ENCODE results near the gene AGXT. TPM values are rescaled to one million over a fixed set of nuclear protein-coding genes. Genes with fewer than 3 reads are reported as not detected.

The AGXT gene
- total RNA-seq, 4 donors from 2014 or later = 0.33 to 0.75 TPM; not detected in 2

DNA sequence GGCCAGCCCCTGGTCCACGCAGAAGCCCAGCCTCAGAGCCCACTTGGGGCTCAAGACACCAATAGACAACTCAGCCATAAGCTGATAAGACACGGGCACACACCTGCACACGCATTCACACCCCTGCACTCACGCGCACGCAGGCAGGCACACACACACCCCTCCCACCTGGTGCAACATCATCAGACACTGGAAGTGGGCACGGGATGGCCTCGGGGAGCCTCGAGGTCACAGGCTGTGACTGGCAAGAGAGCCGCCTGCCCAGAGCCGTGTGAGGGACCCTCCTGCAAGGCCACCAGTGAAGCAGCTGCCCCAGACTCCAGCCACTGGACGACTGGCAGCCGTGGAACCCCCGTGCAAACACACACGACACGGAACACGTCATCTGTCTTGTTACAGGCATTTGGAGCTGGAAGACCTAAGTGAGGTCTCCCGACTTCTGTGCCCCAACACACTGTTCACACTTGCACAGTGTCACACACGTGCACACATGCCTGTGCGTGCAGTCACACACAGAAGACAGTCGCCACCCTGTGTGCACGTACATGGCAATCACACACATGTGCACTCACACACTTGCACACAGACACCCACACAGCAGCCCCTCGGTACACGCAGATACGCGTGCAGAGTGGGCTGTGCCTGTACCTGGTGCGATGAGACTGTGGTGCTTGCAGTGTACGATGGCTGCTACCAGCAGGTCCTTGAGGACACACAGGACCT is 26.4 kb downstream of the AGXT start:
- TF ChIP-seq, protein P1, sequence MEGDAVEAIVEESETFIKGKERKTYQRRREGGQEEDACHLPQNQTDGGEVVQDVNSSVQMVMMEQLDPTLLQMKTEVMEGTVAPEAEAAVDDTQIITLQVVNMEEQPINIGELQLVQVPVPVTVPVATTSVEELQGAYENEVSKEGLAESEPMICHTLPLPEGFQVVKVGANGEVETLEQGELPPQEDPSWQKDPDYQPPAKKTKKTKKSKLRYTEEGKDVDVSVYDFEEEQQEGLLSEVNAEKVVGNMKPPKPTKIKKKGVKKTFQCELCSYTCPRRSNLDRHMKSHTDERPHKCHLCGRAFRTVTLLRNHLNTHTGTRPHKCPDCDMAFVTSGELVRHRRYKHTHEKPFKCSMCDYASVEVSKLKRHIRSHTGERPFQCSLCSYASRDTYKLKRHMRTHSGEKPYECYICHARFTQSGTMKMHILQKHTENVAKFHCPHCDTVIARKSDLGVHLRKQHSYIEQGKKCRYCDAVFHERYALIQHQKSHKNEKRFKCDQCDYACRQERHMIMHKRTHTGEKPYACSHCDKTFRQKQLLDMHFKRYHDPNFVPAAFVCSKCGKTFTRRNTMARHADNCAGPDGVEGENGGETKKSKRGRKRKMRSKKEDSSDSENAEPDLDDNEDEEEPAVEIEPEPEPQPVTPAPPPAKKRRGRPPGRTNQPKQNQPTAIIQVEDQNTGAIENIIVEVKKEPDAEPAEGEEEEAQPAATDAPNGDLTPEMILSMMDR (IDR thresholded peaks at IDR 0.05; ENCODE audit: low read depth) = no peak

DNA sequence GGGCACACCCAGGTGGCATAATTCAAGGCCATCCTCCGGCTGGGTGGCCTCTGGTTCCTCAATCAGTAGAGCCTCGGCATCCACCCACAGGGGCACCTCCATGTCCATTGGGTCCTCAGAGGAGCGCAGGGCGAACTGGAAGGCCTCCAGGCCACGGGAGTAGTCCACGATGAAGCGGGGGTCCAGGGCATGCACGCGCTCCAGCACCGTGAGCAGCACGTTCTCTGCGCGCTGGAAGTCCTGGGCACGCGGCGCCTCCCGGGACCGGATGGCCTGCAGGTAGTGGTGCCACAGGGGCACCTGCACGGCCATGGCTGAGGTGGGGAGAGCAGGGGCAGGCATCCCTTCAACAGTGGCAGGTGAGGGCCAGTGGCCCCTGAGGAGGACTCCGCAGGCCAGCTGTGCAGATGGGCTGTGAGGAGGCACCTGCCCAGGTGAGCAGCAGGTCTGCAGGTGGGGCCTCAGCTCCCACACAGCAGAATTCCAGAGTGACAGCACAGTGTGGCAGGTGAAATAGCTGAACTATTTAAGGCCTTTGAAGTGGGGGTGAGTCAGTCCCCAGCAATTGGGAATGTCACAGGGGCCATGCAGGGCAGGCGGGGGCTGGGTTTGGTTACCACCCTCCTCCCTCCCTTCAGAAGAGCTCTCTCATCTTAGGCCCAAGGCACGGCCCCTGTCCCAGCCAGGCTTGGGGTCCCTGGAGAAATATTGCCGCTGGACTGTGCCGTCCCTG is 27.2 kb downstream of the AGXT start, which contains the start of gene MAB21L4:
Gene MAB21L4 (minus strand): TSS at position 501 of the 733 bp plus-strand sequence. CDS start 159 bp downstream, at position 342.
- TF ChIP-seq, protein P1 (IDR thresholded peaks at IDR 0.05; ENCODE audit: low read depth) = no peak

DNA sequence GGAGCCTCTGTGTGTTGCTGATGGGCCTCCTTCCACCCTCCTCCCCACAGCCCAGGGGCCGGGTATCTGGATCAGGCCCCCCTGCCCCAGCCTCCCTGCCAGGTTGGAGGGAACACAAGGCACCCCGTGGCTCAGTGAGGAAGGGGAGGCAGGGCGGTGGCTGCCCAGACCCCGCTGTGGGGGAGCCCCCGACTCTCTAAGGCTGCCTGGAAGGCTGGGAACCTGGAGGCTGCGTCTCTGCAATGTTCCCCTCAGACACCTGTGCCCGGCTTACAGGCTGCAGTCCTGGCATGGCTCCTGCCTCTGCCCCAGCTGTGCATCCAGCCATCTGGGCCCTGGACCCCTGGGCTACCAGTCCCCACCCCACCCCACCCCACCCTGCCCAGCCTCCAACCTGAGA is 27.8 kb downstream of the AGXT start:
- TF ChIP-seq, protein P1 (IDR thresholded peaks at IDR 0.05; ENCODE audit: low read depth) = no peak

DNA sequence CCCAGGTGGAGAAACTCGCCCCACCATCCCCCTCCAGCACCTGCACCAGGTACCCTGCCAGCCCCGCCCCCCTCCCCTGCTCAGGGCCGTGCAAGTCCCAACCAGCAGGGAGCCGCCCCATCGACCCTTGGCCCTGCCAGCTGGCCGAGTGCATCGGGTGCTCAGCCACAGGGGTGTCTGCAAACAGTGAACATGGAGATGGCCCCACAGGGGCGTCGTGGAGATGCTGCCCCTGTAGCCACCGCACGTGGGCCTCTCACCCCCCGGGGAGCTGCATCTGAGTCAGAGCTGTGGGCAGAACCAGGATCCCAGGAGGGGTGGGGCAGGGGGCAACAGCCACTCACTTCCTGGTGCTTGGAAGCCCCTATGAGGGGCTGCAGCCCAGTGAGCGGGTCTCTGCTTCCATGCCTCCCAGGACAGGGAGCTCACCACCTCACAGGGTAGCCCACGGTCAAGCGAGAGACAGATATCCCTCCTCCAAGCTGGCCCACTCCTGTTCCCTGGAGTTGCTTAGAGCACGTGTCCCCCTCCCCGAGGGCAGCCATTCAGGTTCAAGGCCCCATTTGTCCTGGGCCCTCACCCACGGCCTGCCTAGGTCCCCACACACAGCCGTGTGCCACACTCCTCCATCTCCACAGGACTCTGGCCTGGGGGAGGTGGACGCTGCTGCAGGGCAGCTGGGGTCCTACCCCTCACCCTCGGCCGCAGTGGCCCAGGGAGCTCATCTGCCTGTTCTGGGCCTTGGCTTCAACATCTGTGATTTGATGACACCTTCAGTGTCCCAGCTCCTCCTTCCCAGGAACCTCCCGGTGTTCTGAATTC is 28.5 kb downstream of the AGXT start:
- TF ChIP-seq, protein P1 (IDR thresholded peaks at IDR 0.05; ENCODE audit: low read depth) = no peak

DNA sequence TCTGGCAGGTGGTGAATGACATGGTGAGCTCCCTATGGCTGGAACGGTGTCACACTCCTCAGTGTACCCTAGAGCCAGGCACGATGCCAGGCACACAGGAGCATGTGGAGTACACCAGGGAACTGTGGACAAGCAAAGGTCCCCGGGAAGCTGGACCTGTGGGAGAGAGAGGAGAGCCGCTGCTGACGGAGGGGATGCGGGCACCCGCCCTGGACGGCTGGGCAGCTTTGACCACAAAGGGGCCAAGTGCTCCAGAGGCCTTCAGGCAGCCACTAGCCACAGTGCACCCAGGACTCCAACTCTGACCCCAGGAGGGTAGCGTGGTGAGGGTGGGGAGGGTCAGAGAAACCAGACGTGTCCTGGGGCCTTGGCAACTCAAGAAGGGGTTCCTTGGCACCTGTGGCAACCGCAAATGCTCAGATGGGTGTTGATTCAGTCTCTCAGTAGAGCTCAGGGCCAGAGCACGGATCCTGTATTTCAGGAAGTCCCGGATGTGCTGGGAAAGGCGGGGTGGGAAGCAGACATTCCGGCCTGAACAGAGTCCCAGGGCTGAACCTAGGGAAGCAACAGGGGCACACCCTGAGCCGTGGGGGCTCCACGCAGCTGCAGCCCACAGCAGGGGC is 29.6 kb downstream of the AGXT start:
- TF ChIP-seq, protein P1 (IDR thresholded peaks at IDR 0.05; ENCODE audit: low read depth) = no peak

DNA sequence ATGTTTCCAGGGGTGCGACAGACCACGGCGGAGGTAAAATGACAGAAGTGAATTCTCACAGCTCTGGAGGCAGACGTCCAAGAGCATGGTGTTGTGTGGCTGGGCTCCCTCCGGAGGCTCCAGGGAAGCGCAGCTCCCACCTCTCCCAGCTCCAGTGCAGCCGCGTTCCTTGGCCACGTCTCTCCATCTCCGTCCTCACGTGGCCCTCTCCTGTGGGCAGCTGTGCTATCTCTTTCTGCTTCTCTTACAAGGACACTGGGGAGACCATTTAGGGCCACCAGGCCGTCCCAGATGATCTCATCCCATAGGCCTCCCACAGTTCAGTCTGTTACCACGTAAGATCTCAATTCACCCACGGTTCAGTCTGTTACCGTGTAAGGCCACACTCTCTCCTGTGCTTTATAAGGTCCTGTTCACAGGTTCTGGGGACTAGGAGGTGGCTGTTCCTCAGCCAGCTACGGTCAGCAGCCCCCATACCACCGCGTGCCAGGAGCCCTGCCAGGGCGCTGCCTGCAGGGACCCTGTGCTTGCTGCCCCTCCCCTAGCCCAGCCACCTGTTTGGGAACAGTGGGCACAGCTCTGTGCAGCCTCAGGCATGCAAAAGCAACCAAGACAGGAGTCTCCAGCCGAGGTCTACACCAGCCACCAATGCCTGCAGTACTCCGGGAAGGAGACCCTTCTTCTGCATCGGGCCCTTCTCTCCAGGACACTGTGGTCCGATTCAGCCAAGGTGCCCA is 30.3 kb downstream of the AGXT start:
- TF ChIP-seq, protein P1 (IDR thresholded peaks at IDR 0.05; ENCODE audit: low read depth) = no peak

Data from subcutaneous adipose tissue (tissue), 4 donors.